GM12892 (cell line): ENCODE measurements around the gene IFNE.

ENCODE experiments used
- DNase-seq: peaks from one replicate; pipeline ENCODE4 v3.0.0; 2011; ENCODE audit not compliant: insufficient read length
- FAIRE-seq: peaks from 2 replicates; lab custom pipeline; 2011; peaks lifted over from hg19 to GRCh38; lab: Jason Lieb, UNC
- POLR2A ChIP-seq: IDR thresholded peaks from 2 replicates; pipeline ENCODE4 v1.6.1; 2011; ENCODE audit warnings: low read depth, low read length, control low read depth
- POLR2AphosphoS5 ChIP-seq: IDR thresholded peaks from 2 replicates; pipeline ENCODE4 v1.6.1; 2011; ENCODE audit warnings: low read depth, low read length, control low read depth
- TAF1 ChIP-seq: IDR thresholded peaks from 2 replicates; pipeline ENCODE4 v1.6.1; 2011; ENCODE audit warnings: low read depth, mild to moderate bottlenecking, control low read depth, low read length, borderline replicate concordance

Gene IFNE

GRCh38 chr9:21516796-21517195 lies 34.7 kb upstream of the IFNE start:
- FAIRE-seq (no peak), DNase-seq (no peak)
- no peak for TF ChIP-seq TAF1
- no peak for TF ChIP-seq POLR2AphosphoS5
- TF ChIP-seq POLR2A = no peak

- TF ChIP-seq POLR2AphosphoS5 (no peak), TAF1 (no peak), POLR2A (no peak)
- DNase-seq (no peak), FAIRE-seq (no peak)
Observed at GRCh38 chr9:21513431-21513830, 31.3 kb upstream of the IFNE start.

- FAIRE-seq (no peak), DNase-seq (no peak)
- TF ChIP-seq POLR2AphosphoS5 (no peak), TAF1 (no peak), POLR2A (no peak)
Observed at GRCh38 chr9:21510806-21511205, 28.7 kb upstream of the IFNE start.

GRCh38 chr9:21507483-21507790 lies 25.3 kb upstream of the IFNE start:
- FAIRE-seq = no peak
- DNase-seq = no peak
- TF ChIP-seq TAF1 = no peak
- no peak for TF ChIP-seq POLR2AphosphoS5
- no peak for TF ChIP-seq POLR2A

DNA sequence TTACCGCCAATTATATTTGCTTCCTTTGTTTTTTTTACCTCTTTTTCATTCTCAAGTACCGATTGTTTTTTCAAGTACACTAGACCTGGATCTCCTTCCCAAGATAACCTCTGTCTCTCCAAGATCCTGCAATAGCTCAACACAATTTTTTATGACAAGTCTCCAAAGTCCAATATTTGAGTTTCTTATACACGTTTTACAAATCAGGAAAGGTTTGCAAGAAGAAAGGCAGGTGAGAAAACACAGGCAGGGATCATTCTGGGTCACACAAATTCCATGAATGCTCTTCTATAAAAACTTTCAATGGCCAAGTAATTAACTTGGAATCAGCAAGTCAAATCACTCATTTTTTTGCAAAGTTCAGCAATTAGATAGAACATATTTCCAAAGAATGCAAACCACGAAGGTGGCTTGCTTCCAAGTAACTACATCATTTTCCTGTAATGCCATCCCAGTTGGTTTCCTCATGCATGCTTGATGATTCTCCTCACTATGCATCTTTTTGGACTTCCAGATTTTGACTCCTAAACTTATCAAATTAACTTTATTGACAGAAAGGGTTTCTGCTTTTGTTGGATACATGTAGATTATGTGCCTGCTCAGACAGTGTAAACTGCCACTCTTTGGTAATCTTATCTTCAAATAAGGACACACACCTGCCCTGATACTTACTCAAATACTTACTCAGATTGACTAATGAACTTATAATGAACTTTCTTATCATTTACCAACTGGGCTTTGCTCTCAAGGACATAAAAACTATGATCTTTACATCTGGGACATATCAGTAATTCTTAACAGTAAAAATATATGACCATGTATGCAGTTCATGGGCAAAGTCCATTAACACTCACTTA lies 24.7 kb upstream of the IFNE start:
- FAIRE-seq (no peak), DNase-seq (no peak)
- no peak for TF ChIP-seq POLR2AphosphoS5
- TF ChIP-seq TAF1 = no peak
- no peak for TF ChIP-seq POLR2A

DNA sequence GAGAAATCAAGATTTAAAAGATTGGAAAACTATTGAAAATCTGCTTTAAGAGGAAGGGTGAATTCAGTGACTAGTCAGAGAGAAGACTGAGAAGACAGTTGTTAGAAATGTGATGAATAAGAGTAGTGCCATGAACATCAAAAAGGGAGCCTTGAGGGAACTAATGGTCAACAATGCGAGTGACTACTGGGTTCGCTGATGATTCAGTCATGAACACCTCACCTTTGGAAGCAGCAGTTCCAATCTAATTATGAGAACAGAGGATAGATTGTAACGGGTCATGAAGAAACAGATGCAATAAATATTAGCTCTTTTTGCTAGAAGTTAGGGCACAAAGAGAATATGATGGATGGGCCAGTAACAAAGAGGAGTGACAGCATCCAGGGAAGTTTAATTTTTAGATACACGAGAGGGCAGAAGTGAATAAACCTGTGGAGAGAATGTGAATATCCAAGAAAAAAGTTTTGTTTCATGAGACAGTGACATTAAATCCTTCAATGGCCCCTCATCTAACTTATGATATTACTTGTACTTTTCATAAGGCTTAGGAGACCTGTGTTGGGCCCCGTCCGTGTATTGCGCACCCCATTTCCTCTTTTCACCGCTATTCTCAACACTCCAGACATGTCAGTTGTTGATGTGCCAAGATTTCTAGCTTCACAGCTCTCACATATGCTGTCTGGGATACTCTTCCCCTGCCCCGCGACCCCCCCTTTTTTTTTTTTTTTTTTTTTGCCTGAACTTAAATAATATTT lies 23.5 kb upstream of the IFNE start:
- FAIRE-seq (no peak), DNase-seq (no peak)
- TF ChIP-seq TAF1 (no peak), POLR2AphosphoS5 (no peak), POLR2A (no peak)

GRCh38 chr9:21504894-21505293 lies 22.8 kb upstream of the IFNE start:
- TF ChIP-seq POLR2A = no peak
- no peak for TF ChIP-seq POLR2AphosphoS5
- TF ChIP-seq TAF1 = no peak
- FAIRE-seq (no peak), DNase-seq (no peak)

GRCh38 chr9:21504113-21504512 lies 22.0 kb upstream of the IFNE start:
- DNase-seq (no peak), FAIRE-seq (no peak)

DNA sequence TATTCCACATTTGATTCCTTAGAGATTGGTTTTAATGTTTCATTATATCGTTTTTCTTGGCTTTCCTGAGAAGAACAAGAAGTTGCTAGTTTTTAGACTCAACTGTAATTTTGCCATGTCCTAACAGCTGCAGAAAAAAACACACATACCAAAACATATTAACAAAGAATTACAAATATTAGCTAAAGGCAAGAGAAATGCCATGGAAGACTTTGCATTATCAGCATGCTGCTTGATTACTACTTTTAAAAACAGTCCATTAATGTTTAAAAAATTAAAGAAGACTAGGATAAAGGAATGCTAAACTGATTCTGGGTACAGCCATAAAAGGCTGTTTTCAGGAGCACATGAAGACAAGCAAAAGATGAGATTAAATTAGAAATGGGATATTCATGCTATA lies 20.5 kb upstream of the IFNE start:
- FAIRE-seq = no peak

More at GRCh38 chr9:21504113-21504512, 22.0 kb upstream of the IFNE start:
- TF ChIP-seq POLR2A (no peak), POLR2AphosphoS5 (no peak), TAF1 (no peak)

GRCh38 chr9:21499912-21500311 lies 17.8 kb upstream of the IFNE start:
- FAIRE-seq = no peak

More for the DNA sequence above, 20.5 kb upstream of the IFNE start:
- no peak for DNase-seq
- no peak for TF ChIP-seq POLR2AphosphoS5
- TF ChIP-seq POLR2A = no peak
- no peak for TF ChIP-seq TAF1

GRCh38 chr9:21491756-21492155 lies 9.6 kb upstream of the IFNE start:
- TF ChIP-seq TAF1 (no peak), POLR2AphosphoS5 (no peak), POLR2A (no peak)
- DNase-seq = no peak
- no peak for FAIRE-seq

More at GRCh38 chr9:21499912-21500311, 17.8 kb upstream of the IFNE start:
- TF ChIP-seq POLR2A (no peak), TAF1 (no peak), POLR2AphosphoS5 (no peak)
- no peak for DNase-seq

- DNase-seq = no peak
- no peak for TF ChIP-seq POLR2AphosphoS5
- no peak for TF ChIP-seq TAF1
- TF ChIP-seq POLR2A = no peak
- FAIRE-seq = no peak
Observed at GRCh38 chr9:21481470-21482056, 550 bp downstream of the IFNE start.
